HG03280 (cell line): ENCODE measurements around the gene PAX2.

Source experiments
- ATAC-seq: cut with Tn5 transposase; IDR thresholded peaks from one replicate; pipeline ENCODE4 v1.9.1; 2021; ENCODE audit warnings: mild to moderate bottlenecking, moderate library complexity; ENCODE audit not compliant: unreplicated experiment

Gene PAX2

DNA sequence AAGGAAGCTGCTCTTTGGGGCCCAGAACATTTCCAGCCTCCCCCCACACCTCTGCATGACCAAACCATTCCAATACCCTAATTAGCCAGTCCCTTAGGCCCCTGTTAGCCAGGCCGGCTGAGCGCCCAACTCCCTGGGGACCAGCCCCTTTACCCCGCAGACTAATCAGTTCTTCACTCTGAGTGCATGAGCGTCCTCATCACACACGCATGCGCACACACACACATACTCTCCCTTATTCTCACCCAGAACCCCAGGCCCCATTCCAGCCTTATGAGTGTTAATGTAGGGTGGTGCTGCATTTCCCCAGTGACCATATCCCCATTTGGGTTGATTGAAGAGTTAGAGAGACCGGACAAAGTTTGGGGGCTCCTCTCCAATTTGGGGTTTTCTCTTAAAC, 90.4 kb downstream of the PAX2 start:
- no peak for ATAC-seq

- ATAC-seq: no peak
Observed at GRCh38 chr10:100836891-100837290, 91.5 kb downstream of the PAX2 start.

- ATAC-seq: no peak
Observed at GRCh38 chr10:100837300-100837699, 91.9 kb downstream of the PAX2 start.

DNA sequence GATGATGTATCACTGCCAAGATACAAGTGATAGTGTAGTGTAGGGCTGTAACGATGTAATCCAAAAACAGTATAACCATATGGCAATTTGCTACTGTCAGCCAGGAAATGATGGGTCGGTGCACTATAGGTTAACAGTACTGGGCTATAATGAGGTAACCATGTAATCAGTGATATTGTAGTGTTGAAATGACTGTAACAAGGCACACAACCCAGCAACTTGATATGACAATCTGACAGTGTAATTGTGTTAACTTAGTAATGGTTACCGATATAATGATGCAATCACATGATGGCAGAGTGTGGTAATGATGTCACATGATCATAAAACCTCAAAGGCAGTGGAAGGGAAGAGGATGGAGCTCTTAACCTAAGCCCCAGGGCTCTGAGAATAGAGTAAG, 93.6 kb downstream of the PAX2 start:
- ATAC-seq: no peak

DNA sequence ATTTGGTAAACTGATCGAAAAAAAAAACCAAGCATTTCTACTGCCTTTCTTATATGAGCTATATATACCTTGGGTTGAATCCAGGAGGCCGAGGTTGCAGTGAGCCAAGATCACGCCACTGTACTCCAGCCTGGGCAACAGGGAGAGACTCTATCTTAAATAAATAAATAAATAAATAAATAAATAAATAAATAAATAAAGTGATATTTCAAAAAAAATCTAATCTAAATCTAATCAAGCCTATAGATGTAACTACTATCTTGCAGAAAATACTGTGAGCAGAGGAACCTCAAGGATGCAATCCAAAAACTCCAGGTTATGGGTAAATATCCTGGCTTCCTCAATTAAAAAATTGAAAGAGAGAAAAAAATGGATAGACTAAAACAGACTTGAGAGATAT, 96.1 kb downstream of the PAX2 start:
- ATAC-seq: no peak

- ATAC-seq: no peak
Observed at GRCh38 chr10:100847440-100847839, 102.1 kb downstream of the PAX2 start.

DNA sequence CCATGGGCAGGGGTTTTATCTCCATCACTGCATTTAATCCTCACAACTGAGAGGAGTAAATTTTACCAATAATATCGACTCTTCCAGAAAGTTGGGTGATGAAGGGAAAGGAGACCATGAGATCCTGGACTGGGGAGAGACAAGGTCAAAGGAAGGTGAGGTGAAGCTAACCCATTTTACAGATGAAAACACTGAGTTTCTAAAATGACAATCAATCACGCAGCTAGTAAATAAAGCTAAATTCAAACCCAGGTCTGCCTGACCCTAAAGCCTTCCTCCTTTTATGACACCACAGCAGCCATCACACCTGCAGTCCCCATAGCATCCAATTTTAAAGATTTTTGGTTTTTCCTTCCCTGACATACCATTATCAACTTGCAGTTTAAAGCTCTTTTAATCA, 103.4 kb downstream of the PAX2 start:
- ATAC-seq: no peak

GRCh38 chr10:100858261-100858660, 112.9 kb downstream of the PAX2 start:
- ATAC-seq: no peak

DNA sequence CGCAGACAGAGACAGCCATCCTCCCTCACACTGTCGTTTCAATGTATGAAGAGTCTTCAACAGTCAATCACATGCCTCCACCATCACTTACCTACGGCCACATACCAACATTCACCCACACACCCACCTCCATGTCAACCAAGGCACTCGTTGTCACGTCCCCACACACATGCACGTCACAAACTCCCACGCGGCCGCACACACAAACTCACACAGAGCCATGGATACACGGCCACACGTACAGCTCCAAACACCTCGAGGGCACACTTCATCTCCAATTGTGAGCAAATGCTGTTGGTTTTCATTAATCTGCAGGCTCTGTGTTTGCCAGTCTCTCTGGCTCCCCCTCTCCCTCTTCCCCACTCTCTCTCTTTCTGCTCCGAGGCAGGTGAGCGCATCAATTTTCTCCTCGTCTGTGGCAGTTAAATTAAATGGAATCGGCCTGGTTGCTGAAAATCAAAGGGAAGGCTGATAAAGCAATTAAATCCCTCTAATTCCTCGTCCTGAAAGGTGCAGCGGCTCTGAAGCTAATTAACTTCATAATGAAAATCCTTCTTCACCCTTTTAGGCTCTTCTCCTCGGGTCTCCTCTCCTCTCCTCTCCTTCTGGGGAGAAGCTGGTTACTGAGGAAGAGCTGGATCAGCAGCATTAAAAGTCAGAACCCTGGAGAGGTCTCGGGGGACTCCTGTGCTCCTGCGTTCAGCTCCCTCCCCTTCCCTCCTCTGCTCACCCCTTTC, 113.5 kb downstream of the PAX2 start:
- ATAC-seq: no peak

- ATAC-seq: no peak
Observed at GRCh38 chr10:100859484-100859763, 114.0 kb downstream of the PAX2 start.

- no peak for ATAC-seq
Observed at GRCh38 chr10:100863433-100863832, 118.1 kb downstream of the PAX2 start.

- ATAC-seq: no peak
Observed at GRCh38 chr10:100864036-100864885, 118.9 kb downstream of the PAX2 start.

DNA sequence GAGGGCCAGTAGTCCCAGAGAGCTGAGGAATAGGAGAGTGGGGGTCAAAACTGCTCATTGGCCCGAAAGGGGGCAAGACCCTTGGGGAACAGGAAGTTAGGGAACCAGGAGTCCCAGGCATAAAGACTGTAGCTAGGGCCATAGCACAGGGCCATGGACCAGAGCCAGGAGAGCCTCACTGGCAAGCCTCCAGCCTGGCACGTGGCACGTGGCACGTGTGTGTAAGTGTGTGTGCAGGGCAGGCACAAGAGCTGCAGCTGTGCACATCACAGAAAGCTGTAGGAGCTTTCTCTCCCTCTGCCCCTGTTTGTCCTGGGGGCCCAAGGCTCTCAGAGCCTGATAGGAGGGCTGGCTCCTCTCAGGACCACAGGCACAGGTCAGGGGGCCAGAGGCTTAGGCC, 119.6 kb downstream of the PAX2 start:
- no peak for ATAC-seq

DNA sequence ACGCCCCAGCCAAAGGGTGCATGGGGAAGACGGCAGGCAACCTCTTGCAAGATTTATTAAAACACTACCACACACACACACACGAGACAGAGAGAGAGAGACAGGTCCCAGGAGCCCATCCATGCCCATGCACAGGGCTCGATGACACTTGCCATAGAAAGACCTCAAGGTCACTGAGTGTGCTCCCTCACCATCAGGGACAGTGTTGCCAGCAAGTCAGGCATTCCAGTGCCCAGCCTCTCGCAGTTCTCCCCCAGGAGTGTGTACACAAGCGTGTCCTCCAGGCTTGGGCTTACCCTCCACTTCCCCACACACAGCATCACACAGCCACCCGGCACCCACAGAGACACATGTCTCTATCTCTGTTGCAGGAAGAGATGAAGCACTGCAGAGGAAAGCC, 120.6 kb downstream of the PAX2 start:
- ATAC-seq: no peak

DNA sequence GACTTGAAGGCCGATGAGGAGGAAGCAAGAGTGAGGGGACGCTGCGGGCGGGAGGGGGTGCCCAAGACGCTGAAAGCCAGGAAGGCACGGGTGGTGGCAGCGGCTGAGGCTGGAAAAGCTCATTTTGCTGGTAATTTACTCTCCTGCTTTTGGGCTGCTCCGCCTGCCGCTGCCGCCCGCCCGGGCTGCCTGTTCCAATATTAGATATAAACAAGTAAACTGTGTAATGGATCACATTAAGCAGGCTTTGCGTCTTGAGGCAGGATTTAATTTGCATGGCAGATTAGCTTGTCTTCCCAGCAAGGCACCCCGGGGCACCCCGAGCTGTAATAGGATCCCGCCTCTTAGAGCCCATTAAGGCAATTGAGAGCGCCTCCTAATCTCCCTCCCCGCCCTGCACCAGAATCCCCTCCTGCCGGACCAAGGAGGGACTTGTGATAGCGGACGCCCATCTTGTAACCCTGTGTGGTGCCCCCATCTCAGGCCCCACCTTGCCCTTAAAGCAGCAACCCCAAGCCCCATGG, 121.3 kb downstream of the PAX2 start:
- no peak for ATAC-seq

- no peak for ATAC-seq
Observed at GRCh38 chr10:100867261-100867963, 122.0 kb downstream of the PAX2 start.

GRCh38 chr10:100868382-100868781, 123.0 kb downstream of the PAX2 start:
- no peak for ATAC-seq

GRCh38 chr10:100869399-100869798, 124.0 kb downstream of the PAX2 start:
- no peak for ATAC-seq

DNA sequence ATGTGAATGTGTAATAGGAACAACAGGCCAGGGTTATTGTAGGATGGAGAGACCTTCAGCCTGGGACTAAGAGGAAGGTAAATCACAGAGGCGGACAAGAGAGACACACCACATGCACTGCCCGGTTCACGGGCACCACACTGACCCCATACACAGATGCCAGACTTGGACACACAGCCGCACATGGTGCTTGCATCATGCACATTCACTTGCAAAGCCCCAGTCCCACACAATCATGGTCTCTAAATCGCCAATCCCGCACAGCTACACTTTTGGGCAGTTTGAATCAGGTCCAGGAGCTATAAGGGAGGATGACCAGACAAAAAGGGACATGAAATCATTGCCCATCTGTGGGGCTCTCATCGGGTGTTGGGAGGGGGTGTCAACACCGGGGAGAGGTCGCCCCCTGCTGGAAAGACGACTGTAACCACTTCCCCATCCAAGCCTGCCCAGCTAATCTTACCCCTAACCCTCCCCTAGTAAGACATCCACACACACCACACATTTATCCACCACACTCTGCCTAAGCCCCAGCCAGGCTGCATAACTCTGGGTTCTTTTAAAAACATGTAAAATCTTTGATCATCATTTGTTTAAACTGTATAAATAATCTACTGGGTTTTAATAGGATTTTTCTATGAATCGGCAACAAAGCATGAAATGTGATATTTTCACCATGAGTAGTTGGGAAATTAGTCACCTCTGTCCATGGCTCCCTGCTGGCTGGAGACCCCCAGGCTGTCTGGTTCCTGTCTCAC, 126.8 kb downstream of the PAX2 start:
- ATAC-seq: no peak

DNA sequence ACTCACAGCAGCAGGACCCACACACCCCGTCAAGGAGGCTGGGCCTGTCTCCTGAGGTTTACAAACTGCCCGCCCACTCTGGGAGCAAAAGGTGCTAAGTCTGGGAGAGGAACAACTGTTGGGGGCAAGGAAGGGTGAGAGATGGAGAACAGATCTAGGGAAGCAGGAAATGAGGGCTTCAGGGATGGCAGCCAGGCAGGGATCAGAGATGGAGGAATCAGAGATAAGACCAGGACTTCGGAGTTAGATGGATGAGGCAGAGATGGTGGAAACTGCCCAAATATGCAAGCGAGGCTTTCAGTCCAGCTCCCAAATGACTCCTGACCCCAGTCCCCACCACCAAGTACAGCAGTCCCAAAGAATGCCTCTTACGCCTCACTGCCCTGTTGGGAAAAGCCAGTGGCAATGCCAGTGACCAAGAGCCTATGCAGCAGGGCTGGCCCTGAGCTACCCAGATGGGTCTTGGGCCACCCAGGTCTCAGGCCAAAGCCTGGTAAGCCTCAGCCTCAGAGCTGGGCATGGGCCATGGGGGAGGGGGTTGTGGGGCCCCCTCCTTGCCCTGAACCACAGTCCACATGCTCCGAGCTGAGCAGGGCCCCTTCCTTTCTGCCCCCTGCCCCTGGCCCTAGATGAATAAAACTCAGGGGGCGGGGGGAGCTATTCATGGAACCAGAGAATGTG, 127.9 kb downstream of the PAX2 start:
- ATAC-seq: no peak
